ENCODE data around the gene ZBTB16. TPM values are rescaled to one million over a fixed set of nuclear protein-coding genes. Genes with fewer than 3 reads are reported as not detected.

Gene ZBTB16
- total RNA-seq, 1 donor from 2014 or later: 17.7 TPM

- no peak overlapping the region for H2AFZ ChIP-seq (replicated peaks)
- peaks cover 26% of the 10 kb centered on the region for H3K4me1 ChIP-seq
- TF ChIP-seq CTCF (IDR thresholded peaks at IDR 0.05) (no peak), EZH2 (IDR thresholded peaks at IDR 0.05) (no peak), EZH2phosphoT487 (IDR thresholded peaks at IDR 0.05) (no peak)
- H3K36me3 ChIP-seq: no peaks in the 10 kb centered on the region
- no peaks in the 10 kb centered on the region for H3K9me3 ChIP-seq (ENCODE audit: low read depth)
- H3K36me3 Mint-ChIP-seq: peaks cover 23% of the 10 kb centered on the region
- peaks cover 68% of the 10 kb centered on the region for H3K4me1 Mint-ChIP-seq
- no peak for DNase-seq (ENCODE audit: low spot score)
- H3K27me3 Mint-ChIP-seq (ENCODE audit: insufficient read depth, low read depth): peaks cover 2% of the 10 kb centered on the region
- no peak overlapping the region for H3K4me3 Mint-ChIP-seq
- H3K27ac ChIP-seq: no peak overlapping the region
- no peaks in the 10 kb centered on the region for H4K20me1 ChIP-seq (ENCODE audit: low read depth)
- no peak overlapping the region for H3K9ac ChIP-seq
- no peak overlapping the region for H3K4me3 ChIP-seq
- H3F3A ChIP-seq (ENCODE audit: low read depth): no peaks in the 10 kb centered on the region
- H3K79me2 ChIP-seq (ENCODE audit: low read depth): no peaks in the 10 kb centered on the region
- H3K9me3 Mint-ChIP-seq: no peaks in the 10 kb centered on the region
- H3K4me2 ChIP-seq: no peak overlapping the region
- H3K27me3 ChIP-seq: no peaks in the 10 kb centered on the region
- peak overlapping the region; percentile 74 for H3K27ac Mint-ChIP-seq
These were observed 142.6 kb downstream of the ZBTB16 start for GRCh38 chr11:114202011-114202609.

GRCh38 chr11:114207096-114207495 is 147.6 kb downstream of the ZBTB16 start:
- Mint-ChIP-seq H3K9me3 (no peaks in the 10 kb centered on the region), H3K4me3 (no peak overlapping the region), H3K27me3 (ENCODE audit: insufficient read depth, low read depth) (peaks cover 13% of the 10 kb centered on the region), H3K27ac (peak overlapping the region; percentile 89), H3K36me3 (peaks cover 25% of the 10 kb centered on the region), H3K4me1 (peaks cover 85% of the 10 kb centered on the region)
- Histone ChIP-seq H3K4me3 (no peak overlapping the region), H3K27ac (no peak overlapping the region), H3K9ac (no peak overlapping the region), H2AFZ (replicated peaks) (no peak overlapping the region), H3K36me3 (no peaks in the 10 kb centered on the region), H3K79me2 (ENCODE audit: low read depth) (no peaks in the 10 kb centered on the region), H4K20me1 (ENCODE audit: low read depth) (no peaks in the 10 kb centered on the region), H3K27me3 (no peaks in the 10 kb centered on the region), H3K9me3 (ENCODE audit: low read depth) (no peaks in the 10 kb centered on the region), H3F3A (ENCODE audit: low read depth) (peaks cover 43% of the 10 kb centered on the region), H3K4me2 (no peak overlapping the region), H3K4me1 (peaks cover 55% of the 10 kb centered on the region)
- no peak for TF ChIP-seq CTCF (IDR thresholded peaks at IDR 0.05)
- TF ChIP-seq EZH2 (IDR thresholded peaks at IDR 0.05): no peak
- no peak for TF ChIP-seq EZH2phosphoT487 (IDR thresholded peaks at IDR 0.05)
- DNase-seq (ENCODE audit: low spot score): no peak

- H3K9ac ChIP-seq: no peak overlapping the region
- TF ChIP-seq CTCF (IDR thresholded peaks at IDR 0.05) (no peak), EZH2phosphoT487 (IDR thresholded peaks at IDR 0.05) (no peak), EZH2 (IDR thresholded peaks at IDR 0.05) (no peak)
- H3K9me3 ChIP-seq (ENCODE audit: low read depth): no peaks in the 10 kb centered on the region
- H3K4me2 ChIP-seq: peak overlapping the region; percentile 48
- H3K27me3 ChIP-seq: no peaks in the 10 kb centered on the region
- H4K20me1 ChIP-seq (ENCODE audit: low read depth): no peaks in the 10 kb centered on the region
- Mint-ChIP-seq H3K27me3 (ENCODE audit: insufficient read depth, low read depth) (peaks cover 10% of the 10 kb centered on the region), H3K9me3 (no peaks in the 10 kb centered on the region), H3K4me1 (peaks cover 87% of the 10 kb centered on the region), H3K36me3 (peaks cover 21% of the 10 kb centered on the region), H3K4me3 (no peak overlapping the region), H3K27ac (peak overlapping the region; percentile 97)
- H3K27ac ChIP-seq: peak overlapping the region; percentile 94
- H3K4me1 ChIP-seq: peaks cover 56% of the 10 kb centered on the region
- peaks cover 56% of the 10 kb centered on the region for H3F3A ChIP-seq (ENCODE audit: low read depth)
- H3K4me3 ChIP-seq: no peak overlapping the region
- no peak overlapping the region for H2AFZ ChIP-seq (replicated peaks)
- no peaks in the 10 kb centered on the region for H3K79me2 ChIP-seq (ENCODE audit: low read depth)
- no peaks in the 10 kb centered on the region for H3K36me3 ChIP-seq
- no peak for DNase-seq (ENCODE audit: low spot score)
These were observed 148.9 kb downstream of the ZBTB16 start for GRCh38 chr11:114208377-114208776.

Data from neural progenitor cell (in vitro differentiated cells).